HEK293 (cell line): ENCODE results near the gene KDM4C.

Experiments
- CTCF ChIA-PET: fragments of 350-600 bp; formaldehyde crosslinking; extraction: SDS; loops from one replicate; lab custom pipeline; 2021; ENCODE audit warnings: antibody characterized with exemption; lab: Yijun Ruan, JAX
- POLR2A ChIA-PET: fragments of 300-600 bp; formaldehyde crosslinking; extraction: SDS; loops from one replicate; lab custom pipeline; 2020; ENCODE audit warnings: antibody characterized with exemption, inconsistent platforms; lab: Yijun Ruan, JAX
- H3K27ac ChIP-seq: fragments of 200-500 bp; sonication (Bioruptor generic); 2 replicates; pipeline ENCODE4 v1.5.1; 2014; ENCODE audit warnings: low read depth, low read length, control low read depth, inconsistent platforms; ENCODE audit errors: extremely low read depth
- H3K36me3 ChIP-seq, 2 experiments: fragments of 200-500 bp in 1 of 2; sonication (Bioruptor generic) in 1 of 2; 1 replicate in 1 of 2; 2 replicates in 1 of 2; pipeline ENCODE4 v1.5.1; 2014 to 2017; ENCODE audit warnings: inconsistent platforms in 2 of 2, low read length in 2 of 2; ENCODE audit not compliant: control insufficient read depth in 2 of 2, insufficient read depth in 1 of 2
- H3K4me1 ChIP-seq: fragments of 200-500 bp; sonication (Bioruptor generic); 2 replicates; pipeline ENCODE4 v1.5.1; 2014; ENCODE audit warnings: mild to moderate bottlenecking, low read length, inconsistent platforms; ENCODE audit not compliant: control insufficient read depth, insufficient read depth
- H3K4me3 ChIP-seq: 2 replicates; pipeline ENCODE4 v1.5.1; 2011; ENCODE audit warnings: low read depth, mild to moderate bottlenecking, control low read depth, low read length, moderate library complexity
- H3K9me3 ChIP-seq: fragments of 200-500 bp; sonication (Bioruptor generic); 2 replicates; pipeline ENCODE4 v1.5.1; 2014; ENCODE audit warnings: low read depth, low read length, inconsistent platforms; ENCODE audit not compliant: control insufficient read depth, insufficient read depth
- ATF2 ChIP-seq: fragments of 450-650 bp; formaldehyde crosslinking; IDR thresholded peaks from 2 replicates; pipeline ENCODE4 v1.5.1; 2016; ENCODE audit warnings: missing biosample characterization, missing genetic modification characterization, low read depth
- PRDM10 ChIP-seq: fragments of 450-650 bp; formaldehyde crosslinking; IDR thresholded peaks from 2 replicates; pipeline ENCODE4 v1.5.1; 2016; ENCODE audit warnings: missing biosample characterization, missing genetic modification characterization
- ZBTB11 ChIP-seq: fragments of 450-650 bp; formaldehyde crosslinking; conservative IDR thresholded peaks from 2 replicates; pipeline ENCODE4 v1.5.1; 2016; ENCODE audit warnings: low read depth, missing biosample characterization, missing genetic modification characterization
- ZBTB17 ChIP-seq: fragments of 450-650 bp; formaldehyde crosslinking; IDR thresholded peaks from 2 replicates; pipeline ENCODE4 v1.5.1; 2016; ENCODE audit warnings: missing biosample characterization, missing genetic modification characterization
- ZBTB20 ChIP-seq: fragments of 450-650 bp; formaldehyde crosslinking; IDR thresholded peaks from 2 replicates; pipeline ENCODE4 v1.5.1; 2016; ENCODE audit warnings: missing biosample characterization, missing genetic modification characterization
- ZBTB21 ChIP-seq: fragments of 450-650 bp; formaldehyde crosslinking; IDR thresholded peaks from 2 replicates; pipeline ENCODE4 v1.5.1; 2017; ENCODE audit warnings: missing biosample characterization, missing genetic modification characterization
- ZFP69B ChIP-seq: fragments of 450-650 bp; formaldehyde crosslinking; IDR thresholded peaks from 2 replicates; pipeline ENCODE4 v1.5.1; 2016; ENCODE audit warnings: missing biosample characterization, missing genetic modification characterization
- ZNF138 ChIP-seq: fragments of 450-650 bp; formaldehyde crosslinking; IDR thresholded peaks from 2 replicates; pipeline ENCODE4 v1.5.1; 2016; ENCODE audit warnings: missing biosample characterization, missing genetic modification characterization, borderline replicate concordance
- ZNF214 ChIP-seq: fragments of 450-650 bp; formaldehyde crosslinking; IDR thresholded peaks from 2 replicates; pipeline ENCODE4 v1.5.1; 2017; ENCODE audit warnings: missing biosample characterization, mild to moderate bottlenecking, missing genetic modification characterization, borderline replicate concordance
- ZNF221 ChIP-seq: fragments of 450-650 bp; formaldehyde crosslinking; IDR thresholded peaks from 2 replicates; pipeline ENCODE4 v1.5.1; 2017; ENCODE audit warnings: missing biosample characterization, missing genetic modification characterization, borderline replicate concordance
- ZNF274 ChIP-seq, 2 experiments: fragments of 200-500 bp in 1 of 2; fragments of 450-650 bp in 1 of 2; sonication (Bioruptor generic) in 1 of 2; formaldehyde crosslinking in 1 of 2; IDR thresholded peaks; 2 replicates each; pipeline versions ENCODE4 v1.5.1 to v1.6.1; 2014 to 2016; ENCODE audit warnings: borderline replicate concordance in 1 of 2, inconsistent platforms in 1 of 2, low read length in 1 of 2, missing biosample characterization in 1 of 2, missing genetic modification characterization in 1 of 2
- ZNF292 ChIP-seq: fragments of 450-650 bp; formaldehyde crosslinking; IDR thresholded peaks from 2 replicates; pipeline ENCODE4 v1.5.1; 2016; ENCODE audit warnings: low read depth, missing biosample characterization, missing genetic modification characterization, borderline replicate concordance
- ZNF416 ChIP-seq: fragments of 450-650 bp; formaldehyde crosslinking; IDR thresholded peaks from 2 replicates; pipeline ENCODE4 v1.5.1; 2016; ENCODE audit warnings: missing biosample characterization, missing genetic modification characterization
- ZNF488 ChIP-seq: fragments of 450-650 bp; formaldehyde crosslinking; IDR thresholded peaks from 2 replicates; pipeline ENCODE4 v1.5.1; 2016; ENCODE audit warnings: missing biosample characterization, missing genetic modification characterization
- ZNF501 ChIP-seq: fragments of 450-650 bp; formaldehyde crosslinking; IDR thresholded peaks from 2 replicates; pipeline ENCODE4 v1.5.1; 2016; ENCODE audit warnings: missing biosample characterization, missing genetic modification characterization
- ZNF521 ChIP-seq: fragments of 450-650 bp; formaldehyde crosslinking; IDR thresholded peaks from 2 replicates; pipeline ENCODE4 v1.5.1; 2017; ENCODE audit warnings: missing biosample characterization, mild to moderate bottlenecking, missing genetic modification characterization
- ZNF530 ChIP-seq: fragments of 450-650 bp; formaldehyde crosslinking; IDR thresholded peaks from 2 replicates; pipeline ENCODE4 v1.5.1; 2016; ENCODE audit warnings: low read depth, missing biosample characterization, missing genetic modification characterization
- ZNF555 ChIP-seq: fragments of 450-650 bp; formaldehyde crosslinking; conservative IDR thresholded peaks from 2 replicates; pipeline ENCODE4 v1.5.1; 2017; ENCODE audit warnings: missing biosample characterization, mild to moderate bottlenecking, missing genetic modification characterization, inconsistent platforms
- ZNF623 ChIP-seq: fragments of 450-650 bp; formaldehyde crosslinking; IDR thresholded peaks from 2 replicates; pipeline ENCODE4 v1.5.1; 2016; ENCODE audit warnings: missing biosample characterization, missing genetic modification characterization
- ZNF629 ChIP-seq: fragments of 450-650 bp; formaldehyde crosslinking; IDR thresholded peaks from 2 replicates; pipeline ENCODE4 v1.5.1; 2017; ENCODE audit warnings: missing biosample characterization, missing genetic modification characterization
- ZNF654 ChIP-seq: fragments of 450-650 bp; formaldehyde crosslinking; IDR thresholded peaks from 2 replicates; pipeline ENCODE4 v1.5.1; 2016; ENCODE audit warnings: low read depth, missing biosample characterization, missing genetic modification characterization
- ZNF830 ChIP-seq: fragments of 450-650 bp; IDR thresholded peaks from 2 replicates; pipeline ENCODE4 v1.5.0; 2018; ENCODE audit warnings: missing biosample characterization, missing genetic modification characterization, low read depth, mild to moderate bottlenecking, moderate library complexity
- TF ChIP-seq, protein P1 (sequence below): fragments of 450-650 bp; formaldehyde crosslinking; IDR thresholded peaks from 2 replicates; pipeline ENCODE4 v1.5.1; 2016; ENCODE audit warnings: missing biosample characterization, missing genetic modification characterization, low read depth

Gene KDM4C

DNA sequence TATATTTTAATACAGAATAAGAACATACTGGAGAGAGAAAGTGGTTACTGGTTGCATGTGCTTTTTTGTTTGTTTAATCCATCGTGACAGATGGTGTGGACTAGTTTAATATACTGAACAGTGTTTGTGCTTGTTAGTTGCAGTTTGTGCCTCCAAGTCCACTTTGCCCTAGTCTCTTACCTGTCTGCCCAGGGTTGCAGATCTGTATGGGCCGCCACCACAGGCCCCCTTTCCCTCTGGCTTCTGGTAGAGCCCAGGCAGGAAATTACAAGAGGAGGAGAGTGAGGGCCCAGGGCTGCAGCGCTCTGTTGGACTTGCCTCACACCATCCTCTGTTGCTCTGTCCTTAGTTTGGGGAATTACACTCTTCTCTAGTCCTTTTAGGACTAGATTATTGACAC, 166.4 kb downstream of the KDM4C start:
- ChIA-PET CTCF (no interaction called here), POLR2A (no interaction called here)
- H3K4me3 ChIP-seq, result no peak overlapping the region
- no peaks in the 10 kb centered on the region for H3K4me1 ChIP-seq
- no peaks in the 10 kb centered on the region for H3K36me3 ChIP-seq
- TF ChIP-seq ZNF292 (tag by site-specific recombination) (no peak), ZBTB20 (tag by site-specific recombination) (no peak), ATF2 (no peak), ZNF274 (IDR thresholded peaks at IDR 0.05; ENCODE audit: low read length) (no peak), ZNF274 (tag by site-specific recombination; IDR thresholded peaks at IDR 0.05; ENCODE audit: borderline replicate concordance) (no peak), ZBTB21 (tag by site-specific recombination) (no peak), ZNF830 (tag by site-specific recombination) (no peak), ZNF488 (tag by site-specific recombination) (no peak), ZNF221 (no peak), ZFP69B (tag by site-specific recombination) (no peak), ZNF623 (no peak)
- TF ChIP-seq, protein P1, sequence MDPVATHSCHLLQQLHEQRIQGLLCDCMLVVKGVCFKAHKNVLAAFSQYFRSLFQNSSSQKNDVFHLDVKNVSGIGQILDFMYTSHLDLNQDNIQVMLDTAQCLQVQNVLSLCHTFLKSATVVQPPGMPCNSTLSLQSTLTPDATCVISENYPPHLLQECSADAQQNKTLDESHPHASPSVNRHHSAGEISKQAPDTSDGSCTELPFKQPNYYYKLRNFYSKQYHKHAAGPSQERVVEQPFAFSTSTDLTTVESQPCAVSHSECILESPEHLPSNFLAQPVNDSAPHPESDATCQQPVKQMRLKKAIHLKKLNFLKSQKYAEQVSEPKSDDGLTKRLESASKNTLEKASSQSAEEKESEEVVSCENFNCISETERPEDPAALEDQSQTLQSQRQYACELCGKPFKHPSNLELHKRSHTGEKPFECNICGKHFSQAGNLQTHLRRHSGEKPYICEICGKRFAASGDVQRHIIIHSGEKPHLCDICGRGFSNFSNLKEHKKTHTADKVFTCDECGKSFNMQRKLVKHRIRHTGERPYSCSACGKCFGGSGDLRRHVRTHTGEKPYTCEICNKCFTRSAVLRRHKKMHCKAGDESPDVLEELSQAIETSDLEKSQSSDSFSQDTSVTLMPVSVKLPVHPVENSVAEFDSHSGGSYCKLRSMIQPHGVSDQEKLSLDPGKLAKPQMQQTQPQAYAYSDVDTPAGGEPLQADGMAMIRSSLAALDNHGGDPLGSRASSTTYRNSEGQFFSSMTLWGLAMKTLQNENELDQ (tag by site-specific recombination), result no peak
- H3K9me3 ChIP-seq, result no peaks in the 10 kb centered on the region
- H3K27ac ChIP-seq, result no peak overlapping the region

DNA sequence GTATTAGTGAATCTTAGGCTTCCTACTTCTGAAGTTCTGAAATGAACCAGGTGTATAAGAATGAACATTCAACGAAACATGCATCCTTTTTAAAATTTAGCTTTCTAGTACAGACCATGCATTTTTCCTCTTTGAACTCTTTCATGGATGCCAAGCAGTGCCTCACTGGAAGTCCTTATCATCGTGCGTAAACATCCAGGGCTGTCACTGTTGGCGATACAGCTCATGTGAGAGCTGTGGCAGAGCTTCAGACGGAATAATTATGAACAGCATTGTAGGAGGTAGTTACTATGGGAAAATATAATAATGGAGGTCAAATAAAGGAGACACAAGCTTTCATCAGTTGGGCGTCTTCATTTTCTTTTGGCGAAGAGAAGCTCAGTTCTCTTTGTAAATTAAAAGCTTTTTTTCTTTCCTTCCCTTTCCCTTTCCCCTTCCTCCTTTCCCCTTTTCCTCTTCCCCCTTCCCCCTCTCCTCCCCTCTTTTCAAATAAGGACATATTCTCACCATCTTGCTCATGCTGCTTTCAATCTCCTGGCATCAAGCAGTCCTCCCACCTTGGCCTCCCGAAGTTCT, 167.3 kb downstream of the KDM4C start:
- POLR2A ChIA-PET, result no interaction called here
- Histone ChIP-seq H3K4me1 (no peaks in the 10 kb centered on the region), H3K9me3 (no peaks in the 10 kb centered on the region), H3K4me3 (no peak overlapping the region), H3K27ac (no peak overlapping the region), H3K36me3 (no peaks in the 10 kb centered on the region)
- CTCF ChIA-PET, result no interaction called here
- TF ChIP-seq ZBTB11 (tag by site-specific recombination), result no peak
- TF ChIP-seq ZBTB17, result no peak
- no peak for TF ChIP-seq PRDM10 (tag by site-specific recombination)
- no peak for TF ChIP-seq ZNF521
- TF ChIP-seq ZNF555 (tag by site-specific recombination), result no peak
- no peak for TF ChIP-seq ZNF629 (tag by site-specific recombination)
- TF ChIP-seq ZNF501, result no peak
- TF ChIP-seq ZNF138 (tag by site-specific recombination), result no peak
- TF ChIP-seq ZNF214 (tag by site-specific recombination), result no peak
- TF ChIP-seq ZNF654 (tag by site-specific recombination), result no peak
- no peak for TF ChIP-seq ZNF416
- no peak for TF ChIP-seq ZNF530 (tag by site-specific recombination)
